GM19328 (cell line): ENCODE data around the gene WDR87.
"Not testable (repeated sequence)": the region's sequence is repeated elsewhere in the genome, so short reads cannot be mapped to it uniquely, and the experiment has no call there.

ENCODE experiments used
- ATAC-seq: cut with Tn5 transposase; IDR thresholded peaks from one replicate; pipeline ENCODE4 v1.9.1; 2021; ENCODE audit warnings: mild to moderate bottlenecking, moderate library complexity; ENCODE audit not compliant: unreplicated experiment

The WDR87 gene

GRCh38 chr19:37931881-37932655 is 25.7 kb upstream of the WDR87 start:
- ATAC-seq = no peak

- no peak for ATAC-seq
Observed at GRCh38 chr19:37930416-37930815, 24.0 kb upstream of the WDR87 start.

GRCh38 chr19:37929355-37929923 is 23.0 kb upstream of the WDR87 start:
- no peak for ATAC-seq

GRCh38 chr19:37928527-37929286 is 22.3 kb upstream of the WDR87 start:
- peak; percentile 60 for ATAC-seq

GRCh38 chr19:37926711-37927110 is 20.3 kb upstream of the WDR87 start:
- ATAC-seq = no peak

- ATAC-seq = no peak
Observed at GRCh38 chr19:37926255-37926654, 19.9 kb upstream of the WDR87 start.

- no peak for ATAC-seq
Observed at GRCh38 chr19:37925212-37925611, 18.8 kb upstream of the WDR87 start.

GRCh38 chr19:37924573-37924972 is 18.2 kb upstream of the WDR87 start:
- ATAC-seq = not testable (repeated sequence)

- ATAC-seq = no peak
Observed at GRCh38 chr19:37920591-37921450, 14.4 kb upstream of the WDR87 start.

GRCh38 chr19:37914908-37915307 is 8.5 kb upstream of the WDR87 start:
- ATAC-seq = no peak

- ATAC-seq = no peak
Observed at GRCh38 chr19:37909661-37910199, 3.3 kb upstream of the WDR87 start.

- no peak for ATAC-seq
Observed at GRCh38 chr19:37907735-37908455, 1.5 kb upstream of the WDR87 start.

GRCh38 chr19:37906869-37907734 is 708 bp upstream of the WDR87 start, which contains the start of gene SIPA1L3:
Gene SIPA1L3 (plus strand): TSS chr19:37907208. CDS start chr19:38081566, 174,358 bp downstream.
- peak; percentile 74 for ATAC-seq

- no peak for ATAC-seq
Observed at GRCh38 chr19:37903096-37903495, 3.3 kb downstream of the WDR87 start.

- no peak for ATAC-seq
Observed at GRCh38 chr19:37902668-37903067, 3.7 kb downstream of the WDR87 start.

- ATAC-seq = no peak
Observed at GRCh38 chr19:37899966-37900365, 6.4 kb downstream of the WDR87 start.

GRCh38 chr19:37899453-37899852 is 6.9 kb downstream of the WDR87 start:
- ATAC-seq = no peak

GRCh38 chr19:37896180-37896579 is 10.2 kb downstream of the WDR87 start:
- no peak for ATAC-seq
